GM18873 (cell line): Measurements from ENCODE around the gene XIRP2.

ENCODE experiments used
- ATAC-seq: cut with Tn5 transposase; IDR thresholded peaks from one replicate; pipeline ENCODE4 v1.9.1; 2021; ENCODE audit warnings: mild to moderate bottlenecking, moderate library complexity, moderate number of reproducible peaks; ENCODE audit not compliant: unreplicated experiment, low FRiP score

The XIRP2 gene, protein sequence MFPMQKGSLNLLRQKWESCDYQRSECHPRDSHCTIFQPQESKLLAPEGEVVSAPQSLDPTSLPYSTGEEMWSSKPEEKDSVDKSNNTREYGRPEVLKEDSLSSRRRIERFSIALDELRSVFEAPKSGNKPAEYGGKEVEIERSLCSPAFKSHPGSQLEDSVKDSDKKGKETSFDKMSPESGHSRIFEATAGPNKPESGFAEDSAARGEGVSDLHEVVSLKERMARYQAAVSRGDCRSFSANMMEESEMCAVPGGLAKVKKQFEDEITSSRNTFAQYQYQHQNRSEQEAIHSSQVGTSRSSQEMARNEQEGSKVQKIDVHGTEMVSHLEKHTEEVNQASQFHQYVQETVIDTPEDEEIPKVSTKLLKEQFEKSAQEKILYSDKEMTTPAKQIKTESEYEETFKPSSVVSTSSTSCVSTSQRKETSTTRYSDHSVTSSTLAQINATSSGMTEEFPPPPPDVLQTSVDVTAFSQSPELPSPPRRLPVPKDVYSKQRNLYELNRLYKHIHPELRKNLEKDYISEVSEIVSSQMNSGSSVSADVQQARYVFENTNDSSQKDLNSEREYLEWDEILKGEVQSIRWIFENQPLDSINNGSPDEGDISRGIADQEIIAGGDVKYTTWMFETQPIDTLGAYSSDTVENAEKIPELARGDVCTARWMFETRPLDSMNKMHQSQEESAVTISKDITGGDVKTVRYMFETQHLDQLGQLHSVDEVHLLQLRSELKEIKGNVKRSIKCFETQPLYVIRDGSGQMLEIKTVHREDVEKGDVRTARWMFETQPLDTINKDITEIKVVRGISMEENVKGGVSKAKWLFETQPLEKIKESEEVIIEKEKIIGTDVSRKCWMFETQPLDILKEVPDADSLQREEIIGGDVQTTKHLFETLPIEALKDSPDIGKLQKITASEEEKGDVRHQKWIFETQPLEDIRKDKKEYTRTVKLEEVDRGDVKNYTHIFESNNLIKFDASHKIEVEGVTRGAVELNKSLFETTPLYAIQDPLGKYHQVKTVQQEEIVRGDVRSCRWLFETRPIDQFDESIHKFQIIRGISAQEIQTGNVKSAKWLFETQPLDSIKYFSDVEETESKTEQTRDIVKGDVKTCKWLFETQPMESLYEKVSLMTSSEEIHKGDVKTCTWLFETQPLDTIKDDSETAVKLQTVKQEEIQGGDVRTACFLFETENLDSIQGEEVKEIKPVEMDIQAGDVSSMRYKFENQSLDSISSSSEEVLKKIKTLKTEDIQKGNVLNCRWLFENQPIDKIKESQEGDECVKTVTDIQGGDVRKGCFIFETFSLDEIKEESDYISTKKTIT (N-terminal part only)

DNA sequence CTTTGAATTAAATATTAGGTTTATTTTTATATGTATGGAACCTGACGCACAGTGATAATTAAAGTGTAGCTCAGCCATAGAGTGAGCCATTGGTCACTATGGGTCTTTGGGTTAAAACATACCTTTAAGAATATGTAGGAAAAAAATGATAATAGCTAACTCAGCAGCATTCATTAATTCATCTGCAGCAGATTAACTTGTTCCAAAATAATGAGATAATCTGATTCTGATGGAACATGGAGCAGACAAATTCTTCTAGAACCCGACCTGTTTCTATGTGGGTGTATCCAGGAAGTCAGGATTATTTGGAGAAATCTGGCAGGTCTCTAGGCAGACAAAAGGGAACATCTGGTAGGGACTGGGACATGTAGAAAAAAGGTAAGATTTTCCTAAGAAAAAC, at the start of gene XIRP2:
XIRP2 (plus strand) TSS at position 301 of the 400 bp plus-strand sequence. CDS start 15,003 bp downstream, outside the sequence.
- ATAC-seq: no peak

DNA sequence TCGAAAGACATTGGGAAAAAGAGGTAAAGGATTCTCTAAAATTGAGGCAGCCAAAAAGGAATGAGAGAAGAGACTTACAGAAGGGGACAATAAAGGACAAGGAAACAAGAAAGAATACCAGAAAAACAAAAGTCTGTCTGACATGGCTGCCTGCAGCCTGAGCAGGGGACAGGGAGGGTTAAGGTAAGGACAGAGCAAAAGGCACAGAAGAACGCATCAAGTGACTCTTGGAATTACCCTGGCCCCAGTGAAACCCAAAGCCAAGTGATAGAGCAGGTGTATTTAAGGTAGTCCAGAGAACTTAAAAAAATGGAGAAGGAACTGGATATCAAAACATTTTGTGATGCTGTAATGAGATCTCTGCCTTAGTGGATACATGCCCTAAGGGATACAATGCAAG, 47.1 kb upstream of the XIRP2 start:
- ATAC-seq: no peak

DNA sequence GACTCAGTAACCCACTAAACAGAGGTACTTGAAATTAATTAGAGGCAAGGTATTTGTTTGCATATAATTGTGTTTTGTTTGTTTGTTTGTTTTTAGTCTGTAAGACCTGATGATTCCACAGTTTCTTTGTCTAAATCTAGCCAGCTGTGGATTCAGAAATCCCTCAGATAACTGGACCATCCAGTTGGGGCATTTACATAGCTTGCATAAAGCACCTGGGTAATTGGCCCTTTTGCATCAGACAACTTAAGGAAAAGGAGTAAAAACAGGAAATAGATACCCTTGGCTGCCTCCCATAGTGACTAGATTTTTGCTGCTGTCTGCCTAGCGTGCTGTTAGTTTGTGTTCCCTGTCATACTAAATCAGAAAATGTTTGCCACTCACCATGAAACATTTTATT, 46.6 kb upstream of the XIRP2 start:
- ATAC-seq: no peak

DNA sequence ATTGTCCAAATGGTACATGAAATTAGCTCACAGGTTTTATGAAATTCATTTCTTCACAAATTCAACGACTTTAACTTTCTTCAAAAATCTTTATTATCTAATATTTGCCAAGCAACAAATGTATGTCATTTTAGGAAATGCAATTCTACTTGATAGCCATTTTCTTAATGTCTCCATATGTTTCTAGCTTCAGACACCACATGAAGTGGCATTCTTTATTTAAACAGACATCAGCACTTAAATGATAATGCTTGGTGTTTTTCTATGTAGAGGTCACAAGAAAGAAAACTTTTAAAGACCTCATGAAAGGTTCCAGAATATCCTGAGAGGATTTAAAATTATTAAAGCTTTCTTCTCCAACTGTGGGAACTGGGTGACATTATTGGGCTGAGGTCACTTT, 44.2 kb upstream of the XIRP2 start:
- ATAC-seq: no peak

DNA sequence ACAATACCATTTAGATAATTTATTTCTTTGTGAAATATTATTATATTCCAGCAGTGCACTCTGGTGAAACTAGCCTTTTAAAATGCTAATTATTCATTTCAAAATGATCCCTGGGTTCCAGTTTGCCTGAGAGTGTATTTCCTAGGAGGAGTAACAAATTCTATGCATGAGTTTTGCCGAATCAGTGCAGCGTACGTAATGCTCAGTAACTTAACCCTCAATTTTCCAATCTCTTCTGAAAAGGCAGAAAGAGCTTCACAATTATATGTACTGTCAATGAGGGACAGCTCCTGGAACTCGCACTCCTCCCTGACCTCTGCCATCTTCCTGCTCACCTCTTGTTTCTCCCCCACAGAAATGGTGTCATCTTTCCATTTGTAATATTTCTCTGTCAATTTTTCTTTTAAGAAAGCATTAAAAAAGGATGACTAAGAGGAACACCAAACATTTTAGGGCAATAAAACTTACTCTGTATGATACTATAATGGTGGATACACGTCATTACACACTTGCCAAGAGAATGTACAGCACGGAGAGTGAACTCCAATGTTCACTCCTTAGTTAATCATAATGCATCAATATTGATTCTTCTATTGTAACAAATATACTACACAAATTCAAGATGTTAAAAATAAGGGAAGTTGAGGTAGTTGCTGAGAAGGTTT, 25.7 kb upstream of the XIRP2 start:
- ATAC-seq: no peak

DNA sequence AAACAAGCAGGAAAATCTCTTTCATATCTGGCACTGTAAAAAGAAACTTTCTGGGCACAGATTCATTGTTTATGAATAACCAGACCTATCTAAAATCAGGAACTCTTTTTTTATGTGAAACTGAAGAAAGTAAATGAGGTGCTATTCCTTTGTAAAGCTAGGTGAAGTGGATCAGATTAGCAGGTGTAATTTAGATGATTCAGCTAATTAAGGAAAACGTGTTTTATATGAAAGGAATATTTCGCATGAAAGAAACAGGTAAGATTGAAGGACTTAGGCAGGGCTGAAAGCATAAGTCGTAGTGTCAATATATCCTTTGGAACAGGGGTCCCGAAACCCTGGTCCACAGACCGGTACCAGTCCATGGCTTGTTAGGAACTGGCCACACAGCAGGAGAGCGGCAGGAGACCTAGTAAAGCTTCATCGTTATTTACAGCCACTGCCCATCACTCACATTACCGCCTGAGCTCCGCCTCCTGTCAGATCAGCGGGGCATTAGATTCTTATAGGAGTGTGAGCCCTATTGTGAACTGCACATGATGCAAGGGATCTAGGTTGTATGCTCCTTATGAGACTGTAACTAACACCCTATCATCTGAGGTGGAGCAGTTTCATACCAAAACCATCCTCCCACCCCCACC, 20.3 kb upstream of the XIRP2 start:
- no peak for ATAC-seq

DNA sequence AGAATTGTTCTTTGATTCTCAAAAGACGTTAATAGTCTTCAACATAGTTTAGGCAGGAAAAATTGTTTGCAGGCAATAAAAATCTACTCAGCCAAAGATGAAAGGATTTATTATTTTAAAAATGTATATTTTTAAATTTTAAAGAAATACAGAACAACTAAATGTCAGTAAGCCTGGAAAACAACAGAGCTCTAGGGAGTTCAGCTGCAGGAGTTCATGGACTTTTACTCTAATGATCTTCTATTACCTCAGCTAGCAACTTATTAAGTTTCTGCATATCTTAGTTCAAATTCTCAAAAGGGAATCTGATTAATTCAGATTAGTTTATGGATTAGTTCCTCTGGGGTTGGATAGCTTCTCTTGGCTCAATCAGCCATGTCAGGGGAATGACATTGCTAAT, 17.9 kb upstream of the XIRP2 start:
- ATAC-seq: no peak

DNA sequence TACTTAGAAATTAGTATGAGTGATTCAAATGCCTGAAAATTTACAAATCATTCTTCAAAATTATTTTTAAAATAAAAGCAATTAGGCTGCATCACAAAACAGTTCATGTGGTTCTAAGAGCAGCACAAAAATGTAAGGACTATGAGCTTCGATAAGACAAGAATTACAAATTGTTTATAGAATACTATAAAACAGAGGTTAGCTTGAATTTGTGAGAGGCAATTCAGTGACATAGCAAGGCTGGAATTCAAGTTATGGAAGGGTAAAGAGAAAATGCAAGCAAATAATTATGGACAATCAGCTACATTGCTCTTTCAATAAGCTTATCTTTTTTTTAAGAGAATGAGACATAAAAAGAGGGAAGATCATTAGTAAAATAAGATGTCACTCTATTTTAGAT, 7.1 kb upstream of the XIRP2 start:
- ATAC-seq: no peak

DNA sequence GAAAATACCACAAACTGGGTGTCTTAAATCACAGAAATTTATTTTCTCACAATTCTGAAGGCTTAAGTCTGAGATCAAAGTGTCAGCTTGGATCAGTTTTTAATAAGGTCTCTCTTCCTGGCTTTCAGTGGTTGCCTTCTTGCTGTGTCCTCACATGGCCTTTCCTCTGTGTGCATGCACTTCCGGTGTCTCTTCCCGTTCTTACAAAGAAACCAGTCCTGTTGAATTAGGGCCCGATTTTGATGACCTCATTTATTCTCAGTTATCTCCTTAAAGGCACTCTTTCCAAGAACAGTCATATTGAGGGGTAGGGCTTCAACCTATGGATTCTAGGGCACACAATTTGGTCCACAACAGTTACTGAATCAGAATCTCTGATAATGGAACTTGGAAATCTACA, 5.4 kb upstream of the XIRP2 start:
- ATAC-seq: no peak

DNA sequence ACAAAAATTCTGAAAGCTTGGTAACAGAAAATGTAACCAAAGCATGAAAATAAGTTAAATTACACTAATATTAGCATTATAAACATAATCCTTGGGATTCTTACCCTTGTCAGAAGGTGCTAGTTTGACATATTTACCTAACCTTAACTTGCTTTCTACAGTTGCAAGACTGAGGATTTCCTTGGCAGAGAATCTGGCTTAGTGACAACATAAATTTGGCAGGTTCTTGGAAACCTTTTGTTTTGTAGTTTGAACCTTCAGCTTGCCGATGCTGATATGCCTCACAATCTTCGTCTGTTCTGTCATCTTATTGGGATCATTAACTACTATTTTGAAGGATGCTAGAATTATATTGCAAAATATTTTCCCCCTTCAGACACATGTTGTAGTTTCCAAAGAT, 3.4 kb downstream of the XIRP2 start:
- ATAC-seq: no peak

DNA sequence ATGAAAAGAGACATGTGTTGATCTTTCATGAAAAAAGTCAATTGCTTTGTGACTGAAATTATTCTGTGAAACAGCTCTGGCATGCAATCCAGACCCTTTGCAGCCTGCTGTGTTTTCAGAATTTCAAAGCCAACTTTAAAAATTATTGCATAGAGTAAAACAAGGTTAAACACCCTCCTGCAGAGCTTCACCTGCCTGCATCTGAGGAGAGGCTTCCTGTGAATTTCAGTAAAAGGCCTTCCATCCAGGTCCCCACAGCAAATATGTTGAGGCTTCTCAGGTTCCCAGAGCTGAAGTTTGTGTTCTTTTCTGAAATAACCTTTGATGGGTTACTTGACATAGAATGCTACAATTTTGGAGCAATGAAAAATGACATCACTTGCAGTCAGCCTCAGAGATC, 4.1 kb downstream of the XIRP2 start:
- no peak for ATAC-seq

DNA sequence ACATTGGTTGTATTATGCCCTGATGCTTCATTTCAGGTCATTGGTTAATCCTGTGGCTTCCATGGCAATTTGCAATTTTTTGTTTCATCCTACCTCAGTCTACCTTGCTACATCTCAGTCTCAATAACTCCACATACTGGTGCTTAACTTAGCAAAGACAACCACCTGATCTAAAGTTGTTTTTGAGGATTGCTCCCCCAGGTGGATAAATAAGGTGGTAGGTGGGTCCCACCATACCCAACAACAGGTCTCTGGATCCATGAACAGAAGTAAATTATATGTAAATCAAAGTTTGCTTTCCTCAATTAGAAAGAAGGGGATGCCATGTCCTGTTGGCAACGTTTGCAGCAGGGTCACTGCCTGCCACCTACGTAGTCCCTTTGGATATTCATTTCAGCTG, 7.0 kb downstream of the XIRP2 start:
- ATAC-seq: no peak

DNA sequence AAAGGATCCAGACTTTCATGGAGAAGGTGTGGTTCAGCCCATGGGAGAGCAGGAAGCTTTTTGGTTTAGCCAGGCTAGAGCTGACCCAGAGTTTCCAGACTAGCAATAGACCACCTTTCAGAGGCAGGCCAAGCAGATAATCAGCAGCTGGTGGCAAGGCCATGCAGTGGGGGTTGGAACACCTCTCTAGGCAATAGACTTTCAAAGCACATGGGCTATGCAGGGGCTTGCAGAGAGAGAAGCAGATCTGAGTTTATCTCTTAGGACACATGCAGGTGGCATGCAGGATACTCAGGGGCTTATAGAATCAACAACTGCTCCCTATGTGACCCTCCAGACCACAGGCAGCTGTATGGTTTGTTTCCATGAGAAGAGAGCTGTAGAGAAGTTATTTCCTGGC, 9.4 kb downstream of the XIRP2 start:
- ATAC-seq: no peak

DNA sequence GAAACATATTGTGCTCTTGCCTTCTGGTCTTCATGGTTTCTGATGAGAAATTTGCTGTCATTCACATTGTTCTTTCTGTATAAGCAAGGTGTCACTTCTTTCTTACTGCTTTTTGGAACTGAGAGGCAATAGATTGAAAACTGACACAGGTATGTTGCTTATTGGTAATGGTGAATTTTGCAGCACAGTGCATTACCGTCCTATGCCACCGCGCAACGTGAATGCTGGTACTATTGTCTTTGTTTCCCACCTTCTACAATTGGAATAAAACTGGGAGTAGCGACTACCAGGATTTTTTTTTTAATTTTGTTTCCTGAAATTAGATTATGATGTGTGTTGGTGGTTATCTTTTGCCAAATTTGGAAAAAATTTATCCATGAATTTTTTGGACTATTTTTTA, 11.4 kb downstream of the XIRP2 start:
- no peak for ATAC-seq

DNA sequence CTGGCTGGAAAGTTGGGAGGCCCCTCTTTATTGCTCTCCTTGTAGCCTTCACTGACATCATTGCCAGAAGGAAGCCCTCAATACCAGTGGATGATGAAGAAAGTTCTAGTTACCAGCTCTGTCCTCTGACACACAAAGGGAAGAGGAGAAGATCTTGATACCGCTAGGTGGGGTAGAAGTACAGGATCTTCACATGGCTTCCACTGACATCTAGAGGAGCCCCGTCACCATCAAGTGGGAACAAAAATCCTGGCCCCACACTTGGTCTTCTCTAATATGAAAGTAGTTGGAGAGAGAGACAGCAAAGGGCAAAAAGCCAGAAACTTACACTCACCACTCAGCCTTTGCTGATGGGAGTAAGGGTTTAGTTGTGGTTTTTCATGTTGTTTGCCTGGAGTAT, 12.4 kb downstream of the XIRP2 start:
- no peak for ATAC-seq

DNA sequence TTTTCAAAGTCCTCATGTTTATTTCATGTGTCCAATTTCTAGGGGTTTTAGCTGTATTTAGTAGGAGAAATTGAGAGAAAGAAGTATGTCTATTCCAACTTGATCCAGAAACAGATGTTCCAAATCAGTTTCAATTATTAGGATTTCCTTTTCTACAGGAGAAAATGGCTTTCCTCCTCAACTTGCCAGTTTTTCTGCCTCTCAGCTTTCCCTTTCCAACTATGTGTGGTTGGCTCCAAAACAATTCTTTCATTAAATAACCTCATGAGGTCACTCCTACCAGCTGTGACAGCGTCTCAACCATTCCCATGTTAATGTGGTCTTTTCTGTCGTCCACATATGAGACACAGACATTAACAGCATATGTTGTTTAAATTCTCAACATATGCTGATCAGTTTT, 13.1 kb downstream of the XIRP2 start:
- no peak for ATAC-seq

DNA sequence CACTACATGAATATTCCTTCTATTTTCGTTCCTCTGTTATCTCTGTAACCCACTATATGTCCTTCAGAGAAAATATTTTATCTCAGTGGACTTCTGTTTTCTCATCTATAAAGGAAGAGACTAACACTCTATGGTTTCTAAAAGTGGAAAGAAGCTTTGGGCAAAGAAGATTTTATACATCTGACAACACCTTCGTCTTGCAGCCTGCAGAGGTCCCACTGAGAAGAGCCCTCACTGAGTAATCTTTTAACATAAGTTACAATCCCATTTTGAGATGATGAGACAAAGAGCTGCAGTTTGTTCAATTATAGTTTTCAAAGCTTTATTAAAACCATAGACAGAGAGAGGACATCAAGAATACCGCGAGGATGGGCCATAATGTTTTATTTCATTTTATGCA, 28.7 kb downstream of the XIRP2 start:
- ATAC-seq: no peak

DNA sequence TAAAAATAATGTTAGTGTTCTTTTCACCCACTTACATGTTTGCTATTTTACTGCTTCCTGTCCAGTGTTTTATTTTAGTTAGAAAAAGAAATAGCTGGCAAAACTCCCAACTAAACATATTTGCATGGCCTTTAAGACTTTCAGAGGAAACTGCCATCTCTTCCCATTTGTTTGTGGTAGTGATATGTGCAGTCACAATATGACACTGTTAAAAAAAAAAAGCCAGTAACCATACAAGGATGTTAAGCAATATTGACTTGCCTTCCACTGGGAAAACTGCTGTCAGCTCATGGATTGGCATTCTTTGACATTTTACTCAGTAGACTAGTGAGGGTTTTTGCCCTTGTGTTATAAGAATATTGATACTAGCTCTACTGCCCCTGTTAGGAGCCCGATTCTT, 29.1 kb downstream of the XIRP2 start:
- no peak for ATAC-seq

DNA sequence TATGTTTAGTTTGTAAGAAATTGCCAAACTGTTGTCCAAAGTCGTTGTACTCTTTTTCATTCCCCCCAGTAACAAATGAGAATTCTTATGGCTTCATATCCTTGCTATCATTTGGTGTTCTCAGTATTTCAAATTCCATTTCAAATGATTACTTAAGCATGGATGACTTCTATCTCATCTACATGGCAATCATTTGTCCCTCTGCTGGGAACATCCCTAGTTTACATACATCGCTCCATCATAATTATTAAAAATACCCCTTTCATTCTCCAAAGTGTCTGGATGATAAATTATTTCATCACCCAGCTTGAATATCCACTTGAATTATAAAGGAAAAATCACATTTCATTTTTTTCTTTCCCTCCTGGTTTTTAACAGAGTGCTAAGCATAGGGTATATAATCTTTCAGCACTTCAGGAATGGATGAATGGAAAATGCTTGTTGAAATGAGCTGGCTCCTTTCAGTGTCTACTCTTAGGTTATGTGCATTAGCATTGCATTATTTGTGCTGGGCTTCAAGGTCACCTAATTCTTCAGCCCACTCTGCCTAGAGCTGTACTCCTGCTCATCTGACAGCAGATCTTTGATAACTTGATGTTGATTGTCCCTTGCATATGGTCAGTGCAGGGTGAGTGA, 33.1 kb downstream of the XIRP2 start:
- no peak for ATAC-seq
